HG02870 (cell line): ENCODE measurements around the gene MRAS.
A peak's percentile ranks its signal among the peaks of the same experiment; 100 is the strongest.
"Not testable (repeated sequence)": the region's sequence is repeated elsewhere in the genome, so short reads cannot be mapped to it uniquely, and the experiment has no call there.

Experiments used
- ATAC-seq: cut with Tn5 transposase; IDR thresholded peaks from one replicate; pipeline ENCODE4 v1.9.1; 2021; ENCODE audit warnings: mild to moderate bottlenecking, moderate library complexity; ENCODE audit not compliant: unreplicated experiment

MRAS gene

DNA sequence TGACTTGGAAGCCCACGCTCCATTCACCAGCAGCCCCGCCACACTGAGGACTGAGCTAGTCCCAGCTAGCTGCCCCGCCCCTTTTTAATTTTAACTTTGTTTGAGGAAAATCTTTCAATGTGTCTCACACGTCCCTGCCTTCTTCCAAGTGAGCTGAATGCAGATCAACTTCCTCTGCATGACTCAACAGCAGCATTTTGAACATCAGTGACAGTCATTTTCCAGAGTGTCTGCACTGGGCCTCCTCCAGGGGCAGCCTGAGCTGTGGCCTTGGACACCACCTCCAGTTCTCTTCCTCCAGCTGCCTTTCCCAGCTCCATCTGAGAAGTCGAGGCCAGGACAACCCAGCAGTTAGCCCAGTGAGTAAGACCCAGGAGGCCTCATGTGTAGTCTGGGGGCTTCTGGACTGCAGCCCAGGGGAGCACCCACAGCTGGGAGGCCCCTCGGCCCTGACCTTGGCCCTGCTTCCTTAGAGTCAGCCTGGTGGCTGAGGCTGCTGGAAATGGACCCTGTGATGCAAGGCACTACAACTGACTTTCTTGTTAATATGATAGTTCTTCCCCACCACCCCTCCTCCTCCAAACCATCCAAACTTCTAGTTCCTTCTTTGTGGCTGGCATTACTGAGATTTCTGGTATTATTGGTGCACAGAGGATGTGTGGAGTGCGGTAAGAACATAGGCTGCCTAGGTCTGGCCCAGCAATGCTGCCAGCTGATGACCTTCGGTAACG, 64.6 kb downstream of the MRAS start:
- no peak for ATAC-seq

DNA sequence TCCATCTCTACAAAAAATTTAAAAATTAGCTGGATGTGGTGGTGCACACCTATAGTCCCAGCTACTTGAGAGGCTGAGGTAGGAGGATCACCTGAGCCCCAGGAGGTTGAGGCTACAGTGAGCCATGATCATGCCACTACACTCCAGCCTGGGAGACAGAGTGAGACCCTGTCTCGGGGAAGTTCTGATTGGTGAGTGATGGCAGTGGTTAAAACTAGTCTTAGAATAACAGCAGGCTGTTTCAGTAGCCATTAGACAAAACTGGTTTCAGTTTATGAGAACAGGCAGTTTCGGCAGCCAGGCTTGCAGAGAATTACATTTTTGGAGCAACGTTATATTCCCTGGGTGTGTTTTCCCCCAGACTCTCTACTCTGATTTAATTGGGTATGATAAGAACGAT, 67.9 kb downstream of the MRAS start:
- not testable (repeated sequence) for ATAC-seq

DNA sequence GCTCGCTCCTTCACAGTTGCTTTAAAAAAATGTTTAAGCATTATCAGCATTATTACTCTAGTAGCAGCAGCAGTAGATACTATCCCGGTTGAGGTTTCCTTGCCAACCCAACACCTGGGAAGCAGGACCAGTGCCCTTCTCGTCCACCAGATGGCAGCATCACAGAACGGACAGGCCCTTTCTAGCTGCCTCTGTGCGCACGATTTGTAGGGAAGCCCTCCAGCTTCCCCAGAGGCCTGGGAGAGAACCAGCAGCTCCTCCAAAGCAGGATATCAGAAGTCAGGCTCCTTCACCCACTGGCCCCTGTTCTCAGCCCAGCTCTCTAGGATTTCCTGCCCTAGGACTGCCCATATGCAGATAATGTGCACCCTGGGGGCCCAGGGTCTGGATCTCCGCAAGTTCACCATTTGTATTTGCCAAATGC, 69.2 kb downstream of the MRAS start:
- peak; percentile 76 for ATAC-seq

DNA sequence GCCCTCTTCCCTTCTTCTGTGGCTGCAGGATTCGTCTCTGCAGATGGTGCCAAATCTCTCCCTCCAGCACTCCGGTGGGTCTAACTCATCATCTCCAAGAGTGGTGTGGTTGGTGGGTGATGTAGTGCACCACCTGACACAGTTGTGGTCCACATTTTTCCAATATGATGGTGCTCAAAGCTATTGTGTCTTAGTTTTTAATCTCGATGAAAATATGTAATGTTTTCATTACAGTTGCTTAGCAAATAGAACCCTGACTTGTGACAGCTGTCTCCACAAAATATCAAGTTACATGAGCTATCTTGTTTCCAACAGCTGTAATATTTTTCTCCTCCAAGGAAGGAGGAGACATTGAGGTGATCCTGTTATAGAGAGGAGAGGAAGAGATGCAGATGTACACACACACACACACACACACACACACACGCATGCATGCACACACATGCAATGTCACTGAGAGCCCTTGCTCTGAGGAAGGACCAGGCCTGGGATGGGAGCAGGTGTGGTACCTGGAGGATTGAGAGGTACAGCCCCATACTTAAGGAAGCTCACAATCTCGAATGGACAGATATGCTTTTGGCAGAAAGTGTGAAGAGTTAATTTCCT, 70.3 kb downstream of the MRAS start:
- no peak for ATAC-seq

DNA sequence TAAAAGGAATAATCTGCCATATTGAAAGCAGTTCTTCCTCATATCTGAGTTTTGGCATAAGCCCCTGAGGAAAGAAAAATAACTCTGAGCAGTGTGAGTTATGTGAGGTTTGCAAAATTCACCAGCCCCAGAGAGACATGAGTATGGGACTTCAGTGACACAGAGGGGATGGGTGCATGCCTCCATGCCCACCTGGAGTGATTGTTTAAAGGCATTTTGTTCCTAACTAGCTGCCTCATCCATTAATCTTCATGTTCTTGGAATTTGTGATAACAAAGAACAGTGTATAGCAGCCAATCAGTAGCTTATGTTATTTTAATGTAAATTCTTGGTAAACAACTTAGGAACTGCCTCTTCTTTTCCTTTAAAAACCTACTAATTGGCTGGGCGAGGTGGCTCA, 74.9 kb downstream of the MRAS start:
- no peak for ATAC-seq

DNA sequence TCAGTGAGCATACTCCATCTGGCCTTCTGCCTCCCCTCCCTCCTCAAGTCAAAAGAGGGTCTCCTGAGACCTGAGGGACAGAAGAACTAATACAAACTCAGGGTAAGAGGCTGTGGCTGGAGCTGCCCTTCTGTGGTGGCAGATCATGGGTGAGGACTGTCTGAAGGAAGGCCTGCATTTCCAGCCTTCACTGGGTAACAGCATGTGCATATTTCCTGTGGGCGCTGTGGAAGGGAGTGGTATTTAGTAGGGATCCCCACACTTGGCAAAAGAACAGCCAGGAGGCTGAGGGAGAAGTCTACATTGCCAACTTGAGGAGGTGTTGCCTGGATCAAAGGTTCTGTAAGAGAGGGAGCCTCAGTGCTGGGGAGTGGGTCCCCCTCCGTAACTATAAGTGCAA, 75.9 kb downstream of the MRAS start:
- ATAC-seq, result no peak

DNA sequence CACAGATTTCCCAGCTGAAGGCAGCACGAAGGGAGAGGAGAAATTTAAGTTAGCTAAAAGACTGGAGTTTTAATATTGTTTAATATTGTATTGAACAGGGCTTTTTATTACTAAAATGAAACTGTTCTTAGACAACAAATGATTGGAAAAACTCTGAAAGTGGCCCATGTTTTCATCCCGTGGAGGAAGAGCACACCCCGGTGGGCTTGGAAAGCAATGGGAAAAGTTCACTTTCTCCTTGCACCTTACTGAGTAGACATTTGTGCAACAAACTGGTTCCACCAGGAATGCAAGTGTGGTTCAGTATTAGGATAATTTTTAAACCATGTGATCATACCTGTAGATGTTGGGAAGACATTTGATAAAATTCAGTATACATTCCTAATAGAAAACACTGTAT, 77.8 kb downstream of the MRAS start:
- no peak for ATAC-seq

DNA sequence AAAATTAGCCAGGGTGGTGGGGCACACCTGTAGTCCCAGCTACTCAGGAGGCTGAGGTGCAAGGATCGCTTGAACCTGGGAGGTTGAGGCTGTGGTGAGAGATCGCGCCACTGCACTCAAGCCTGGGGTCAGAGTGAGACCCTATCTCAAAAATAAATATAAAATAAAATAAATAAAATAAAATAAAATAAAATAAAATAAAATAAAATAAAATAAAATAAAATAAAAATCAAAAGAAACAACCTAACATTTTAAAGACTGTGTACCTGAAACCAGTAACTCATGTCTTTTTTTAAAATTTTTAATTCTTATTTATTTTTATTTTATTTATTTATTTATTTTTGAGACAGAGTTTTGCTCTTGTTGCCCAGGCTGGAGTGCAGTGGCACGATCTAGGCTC, 78.4 kb downstream of the MRAS start:
- ATAC-seq, result not testable (repeated sequence)

DNA sequence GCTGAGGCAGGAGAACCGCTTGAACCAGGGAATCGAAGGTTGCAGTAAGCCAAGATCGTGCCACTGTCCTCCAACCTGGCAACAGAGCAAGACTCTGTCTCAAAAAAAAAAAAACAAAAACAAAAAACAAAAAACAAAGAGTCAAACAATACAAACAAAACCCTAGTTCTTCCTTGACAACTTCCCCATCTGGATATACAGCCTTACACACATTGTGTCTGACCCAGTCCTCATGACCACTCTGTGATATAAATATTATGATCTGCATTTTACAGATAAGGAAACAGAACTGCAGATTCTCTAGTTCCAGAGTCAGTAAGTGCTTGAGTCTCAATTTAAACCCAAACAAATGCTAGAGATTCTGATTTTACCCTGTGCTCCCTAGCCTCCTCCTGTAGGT, 81.3 kb downstream of the MRAS start:
- ATAC-seq, result no peak

DNA sequence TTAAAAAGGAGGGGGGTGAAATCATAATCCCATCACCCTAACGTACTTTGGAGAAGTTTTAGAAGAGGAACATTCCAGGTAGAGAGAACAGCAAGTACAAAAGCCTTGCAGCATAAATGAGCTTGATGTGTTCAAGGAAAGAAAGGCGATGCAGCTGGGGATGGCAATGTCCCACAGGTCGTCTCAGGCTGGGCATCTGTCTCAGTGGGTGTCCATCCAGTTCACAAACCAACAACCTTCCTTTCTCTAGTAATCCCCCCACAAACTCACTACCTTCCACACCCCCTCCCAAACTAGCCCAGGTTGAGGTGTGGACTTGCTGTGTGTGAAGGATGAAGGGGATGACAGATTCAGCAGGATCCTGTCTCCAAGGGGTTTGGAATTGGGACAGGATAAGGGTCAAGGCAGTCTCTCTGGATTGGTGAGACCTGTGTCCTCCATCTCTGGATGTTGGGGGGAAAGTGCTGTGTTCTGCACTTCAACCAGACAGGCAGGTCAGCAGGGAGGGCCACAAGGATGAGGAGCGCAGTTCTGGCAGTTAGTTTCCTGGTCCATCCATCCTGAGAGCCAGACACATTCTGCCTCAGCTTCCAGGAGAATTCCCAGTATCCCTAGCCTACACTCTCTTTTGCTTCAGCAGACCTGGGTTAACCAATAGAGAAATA, 84.3 kb downstream of the MRAS start:
- no peak for ATAC-seq

DNA sequence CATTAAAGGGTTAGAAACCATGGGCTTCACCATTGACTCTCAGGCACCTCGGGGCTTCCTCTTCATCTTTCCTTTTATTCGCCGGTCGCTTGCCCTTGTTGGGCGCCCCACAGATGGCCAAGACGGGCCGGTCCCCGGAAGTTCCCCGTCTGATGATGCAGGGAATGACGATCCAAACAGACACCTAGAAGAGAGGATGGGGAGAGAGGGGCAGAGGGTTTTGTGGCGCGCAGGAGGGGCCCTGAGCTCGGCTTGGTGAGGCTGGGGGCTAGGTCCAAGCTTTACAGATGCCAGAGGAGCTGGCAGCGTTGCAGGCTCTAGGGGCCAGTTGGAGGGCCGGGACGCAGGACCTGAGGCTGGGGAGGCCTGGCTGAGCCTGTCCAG, 85.5 kb downstream of the MRAS start:
- ATAC-seq, result no peak

DNA sequence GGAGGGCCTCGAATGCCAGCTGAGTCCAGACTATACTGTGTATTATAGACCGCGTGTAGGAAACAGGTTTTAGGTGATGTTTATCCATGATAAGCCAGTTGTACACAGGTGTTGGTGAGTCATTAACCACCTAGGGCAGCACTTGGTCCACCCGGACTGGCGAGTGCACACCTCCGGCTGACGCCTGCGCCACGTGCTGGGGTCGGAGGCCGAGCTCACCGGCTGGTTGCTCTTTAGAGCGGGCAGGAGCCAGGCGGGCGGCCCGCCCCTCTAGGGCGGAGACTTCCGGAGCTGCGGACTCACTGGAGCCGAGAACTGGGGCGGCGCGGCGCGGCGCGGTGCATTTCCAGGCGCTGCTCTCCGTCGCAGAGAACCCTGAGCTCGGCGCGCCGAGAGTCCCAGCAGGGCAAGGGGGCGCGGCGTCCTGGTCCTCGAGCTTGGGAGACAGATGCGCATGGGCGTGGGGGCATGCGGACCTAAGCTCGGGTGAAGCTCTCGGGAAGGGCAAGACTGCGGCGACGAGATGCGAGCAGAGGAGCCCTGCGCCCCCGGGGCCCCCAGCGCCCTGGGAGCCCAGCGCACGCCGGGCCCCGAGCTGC, 86.0 kb downstream of the MRAS start, which contains the start of gene ESYT3:
ESYT3 (plus strand) TSS at position 341 of the 599 bp plus-strand sequence; CDS start at position 524, 183 bp downstream.
- no peak for ATAC-seq

DNA sequence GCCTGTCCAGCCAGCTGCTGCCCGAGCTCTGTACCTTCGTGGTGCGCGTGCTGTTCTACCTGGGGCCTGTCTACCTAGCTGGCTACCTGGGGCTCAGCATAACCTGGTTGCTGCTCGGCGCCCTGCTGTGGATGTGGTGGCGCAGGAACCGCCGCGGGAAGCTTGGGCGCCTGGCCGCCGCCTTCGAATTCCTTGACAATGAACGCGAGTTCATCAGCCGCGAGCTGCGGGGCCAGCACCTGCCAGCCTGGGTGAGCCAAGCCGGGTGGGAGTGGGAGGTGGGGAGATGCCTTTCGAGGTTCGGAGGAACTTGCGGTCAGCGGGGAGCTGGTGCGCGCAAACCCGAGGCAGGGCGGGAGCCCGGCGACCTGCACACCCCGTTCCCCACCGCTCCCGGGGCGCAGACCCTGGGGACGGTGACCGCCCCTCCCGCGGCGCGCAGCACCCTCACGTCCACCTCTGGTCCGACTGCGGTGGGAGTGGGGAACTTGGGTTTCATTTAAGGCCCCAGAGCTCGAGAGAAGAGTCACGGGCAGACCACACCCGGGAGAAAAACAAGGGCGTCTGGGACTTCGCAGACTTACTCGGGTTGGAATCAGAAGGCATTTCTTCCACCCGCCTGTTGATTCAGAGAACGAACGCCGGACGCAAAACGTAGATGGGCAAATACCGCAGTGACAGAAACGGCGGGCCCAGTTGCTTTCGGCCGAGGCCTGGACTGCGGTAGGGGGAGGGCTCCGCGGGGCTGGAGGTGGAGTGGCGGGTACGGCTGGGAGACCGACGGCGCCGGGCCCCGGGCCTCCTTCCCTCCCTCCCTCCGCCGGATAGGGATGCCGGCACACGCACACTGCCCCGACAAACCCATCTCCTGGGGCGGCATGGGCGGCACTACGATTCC, 86.7 kb downstream of the MRAS start:
- ATAC-seq, result no peak

DNA sequence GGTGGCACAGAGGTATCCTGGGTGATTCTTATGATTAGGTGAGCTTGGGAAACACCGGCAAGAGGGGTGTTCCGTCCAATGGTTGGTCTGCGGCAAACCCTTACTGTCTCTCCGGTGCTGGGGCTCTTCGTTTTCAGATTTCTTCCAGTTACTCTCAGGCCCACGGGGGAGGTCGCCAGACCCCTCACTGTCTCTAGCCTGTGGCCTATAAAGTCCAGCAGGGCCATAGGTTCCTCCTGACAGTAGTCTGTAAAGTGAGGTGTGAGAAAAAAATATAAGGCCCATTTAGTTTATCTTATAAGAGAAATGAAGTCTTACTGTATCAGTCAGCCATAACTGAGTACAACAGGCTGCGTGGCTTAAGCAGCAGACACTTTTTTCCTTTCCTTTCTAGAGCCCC, 87.5 kb downstream of the MRAS start:
- no peak for ATAC-seq

DNA sequence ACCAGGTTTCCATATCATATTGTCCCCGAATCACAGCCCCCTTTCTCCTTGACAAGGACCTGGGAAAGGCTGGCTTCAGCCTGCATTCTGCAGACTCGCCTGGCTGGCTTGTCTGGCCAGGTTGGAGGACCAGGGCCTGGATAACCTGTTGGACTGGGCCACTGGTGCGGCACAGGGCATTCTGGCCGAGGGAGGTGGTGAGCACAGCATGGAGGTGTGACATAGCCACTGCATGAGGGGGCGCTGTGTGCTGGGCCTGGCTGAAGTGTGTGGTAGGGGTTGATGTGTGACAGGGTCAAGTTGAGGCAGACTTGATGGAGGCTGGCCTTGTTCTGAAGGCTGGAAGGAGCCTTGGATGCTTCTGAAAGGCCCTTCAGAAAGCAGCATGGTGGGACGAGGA, 88.9 kb downstream of the MRAS start:
- ATAC-seq, result no peak

DNA sequence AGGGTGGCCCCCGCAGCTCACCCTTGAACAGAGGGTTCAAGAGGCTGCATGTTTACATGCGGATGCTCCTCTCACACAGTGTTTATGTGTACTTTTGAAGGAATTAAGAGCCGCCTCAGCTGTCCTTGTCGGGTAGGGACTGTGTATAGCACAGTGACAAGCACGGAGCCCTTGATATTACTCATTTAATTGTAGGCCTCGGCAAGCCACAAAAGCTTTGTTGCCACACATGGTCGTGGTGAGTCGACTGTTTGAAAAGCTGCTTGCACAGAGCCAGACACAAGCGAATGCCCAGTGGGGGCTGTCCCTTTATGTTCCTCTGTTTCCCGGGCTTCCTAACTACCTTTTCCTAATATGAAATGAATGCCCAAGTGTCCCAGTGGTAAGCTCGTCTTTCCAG, 90.5 kb downstream of the MRAS start:
- no peak for ATAC-seq

DNA sequence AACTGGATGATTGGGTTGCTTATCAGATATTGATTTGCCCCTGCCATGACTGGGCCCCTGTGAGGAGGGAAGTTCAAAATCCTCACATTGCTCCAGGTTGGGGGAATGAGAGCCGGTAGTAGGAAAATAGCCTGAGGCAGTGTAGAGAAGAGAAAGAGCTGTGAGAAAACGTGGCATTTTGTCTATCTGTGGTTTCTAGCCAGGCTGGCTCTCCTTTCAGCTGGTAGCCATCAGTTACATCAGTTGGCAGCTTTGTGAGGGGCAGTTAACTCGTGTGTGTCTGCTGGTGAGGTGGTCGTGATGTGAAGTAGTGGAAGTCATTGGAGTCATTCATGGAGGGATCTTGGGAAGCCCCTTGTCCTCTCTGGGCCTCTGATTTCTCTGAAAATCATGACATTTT, 91.3 kb downstream of the MRAS start:
- no peak for ATAC-seq

DNA sequence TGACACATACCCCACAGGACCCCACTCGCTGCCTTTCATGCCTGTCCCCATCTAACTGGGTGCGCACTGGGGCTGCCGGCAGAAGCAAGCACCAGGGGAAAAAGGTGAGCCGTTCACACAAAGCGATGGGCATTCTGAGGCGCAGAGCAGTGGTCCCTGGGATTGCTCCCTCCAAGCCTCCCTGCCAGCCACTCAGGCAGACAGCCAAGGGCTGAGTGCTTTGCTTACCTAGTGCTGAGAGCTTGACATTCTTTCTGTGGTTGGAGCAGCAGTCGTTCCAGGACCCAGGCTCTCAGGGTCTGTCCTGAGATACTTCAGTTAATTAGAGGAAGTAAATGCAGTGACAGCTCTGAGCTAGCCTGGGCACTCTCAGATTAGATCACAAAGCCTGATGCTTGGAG, 91.7 kb downstream of the MRAS start:
- ATAC-seq, result no peak

DNA sequence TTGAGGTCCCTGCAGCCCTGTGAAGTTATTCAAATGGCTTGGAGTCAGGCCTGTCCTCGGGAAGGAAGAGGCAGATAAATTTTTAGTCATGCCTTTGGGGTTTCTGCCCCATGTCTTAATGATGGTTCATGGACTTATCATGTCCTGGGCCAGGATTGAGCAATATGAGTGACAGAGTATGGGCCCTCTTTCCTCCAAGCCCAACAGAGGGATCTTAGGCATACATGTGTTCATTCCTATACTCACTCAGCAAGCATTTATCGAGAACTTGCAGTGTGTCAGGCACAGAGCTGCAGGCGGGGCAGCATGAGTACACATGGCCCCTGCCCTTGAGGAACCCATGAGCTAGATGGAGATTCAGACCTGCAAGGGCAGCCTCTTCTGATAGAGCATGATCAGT, 92.2 kb downstream of the MRAS start:
- no peak for ATAC-seq

DNA sequence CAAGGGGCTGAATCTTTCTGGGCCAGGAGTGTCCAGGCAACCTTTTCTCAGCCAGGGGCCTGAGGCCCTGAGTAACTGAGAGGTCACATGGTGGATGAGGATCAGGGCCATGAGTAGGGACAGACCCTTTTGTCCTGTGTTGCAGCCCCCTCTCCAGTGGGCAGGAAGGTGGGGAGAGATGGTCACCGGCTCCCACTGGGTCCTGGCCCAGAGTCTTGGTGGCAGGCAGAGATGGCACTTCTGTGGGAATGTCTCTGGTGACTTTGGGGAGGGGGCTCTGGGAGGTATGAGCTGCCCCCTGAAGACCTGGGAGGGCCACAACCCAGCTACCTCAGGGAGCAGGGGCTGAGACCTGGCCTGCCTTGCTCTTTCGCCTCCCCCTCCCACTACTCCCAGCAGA, 92.9 kb downstream of the MRAS start:
- no peak for ATAC-seq

DNA sequence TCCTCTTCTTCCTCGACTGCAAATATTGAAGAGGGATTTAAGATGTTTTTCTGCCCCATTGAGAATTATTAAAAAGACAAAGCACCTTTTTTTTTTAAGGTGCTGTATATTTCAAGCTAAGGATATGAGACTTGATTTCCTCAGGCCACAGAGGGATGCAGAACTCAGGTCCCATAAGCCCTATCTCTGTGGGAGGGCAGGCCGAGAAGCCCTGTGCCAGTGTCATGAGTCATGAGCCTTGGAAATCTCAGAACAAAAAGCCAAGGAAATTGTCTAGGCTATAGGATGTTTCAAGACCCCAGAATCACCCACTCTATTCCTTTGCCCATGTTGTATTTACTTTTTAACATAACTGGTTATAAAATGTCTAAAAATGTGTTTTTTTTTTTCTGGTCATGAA, 93.4 kb downstream of the MRAS start:
- no peak for ATAC-seq
